Right cardiac atrium (tissue), 5 donors: Measurements from ENCODE around the gene INPP5D. TPM values are rescaled to one million over a fixed set of nuclear protein-coding genes. Genes with fewer than 3 reads are reported as not detected.
A peak's percentile ranks its signal among the peaks of the same experiment; 100 is the strongest.
"Not testable (repeated sequence)": the region's sequence is repeated elsewhere in the genome, so short reads cannot be mapped to it uniquely, and the experiment has no call there.

ENCODE experiments used
- ATAC-seq, 2 donors: fragments of 200-7000 bp; cut with Tn5 transposase; one replicate each; pipeline versions ENCODE4 v1.8.0 to v1.9.1; 2020; ENCODE audit warnings: moderate library complexity in 2 of 2, mild to moderate bottlenecking in 1 of 2
- DNase-seq, 3 donors: peaks; one replicate each; pipeline ENCODE4 v3.0.0-alpha.2; 2020
- H3K27ac ChIP-seq: one replicate; pipeline ENCODE4 v1.5.1; 2013; ENCODE audit warnings: mild to moderate bottlenecking, low read length, control low read depth, moderate library complexity
- H3K27me3 ChIP-seq: one replicate; pipeline ENCODE4 v1.6.1; 2013; ENCODE audit not compliant: control insufficient read depth, insufficient read depth
- H3K4me1 ChIP-seq: one replicate; pipeline ENCODE4 v1.6.1; 2013; ENCODE audit warnings: low read length; ENCODE audit not compliant: control insufficient read depth, insufficient read depth
- H3K4me3 ChIP-seq: one replicate; pipeline ENCODE4 v1.5.1; 2013; ENCODE audit warnings: low read length, control low read depth
- H3K9me3 ChIP-seq: one replicate; pipeline ENCODE4 v1.6.1; 2013; ENCODE audit warnings: low read length; ENCODE audit not compliant: control insufficient read depth
- WGBS: extraction: QIAGEN DNeasy Blood & Tissue Kit; methylation state at CpG from one replicate; pipeline ENCODE4 v1.1.7; 2013; 5-methylcytosine and 5-hydroxymethylcytosine counted together
- intact Hi-C, 4 donors: fragments of 100-400 bp; cut with DNase I; formaldehyde crosslinking; loops; one replicate each; pipeline versions ENCODE4 v1.11.0 to v1.14.0; 2022 to 2023
- polyA plus RNA-seq: library from polyadenylated mRNA; stranded (reverse); fragments of 200-250 nt; gene quantifications from one replicate; pipeline ENCODE4 v1.2.3, GENCODE V29; 2013
- total RNA-seq, 4 donors: library from RNA; stranded (reverse); fragmentation: NEBNext Ultra II Directional; extraction: Animal tissue kit (Norgen Biotek cat#: 25700); gene quantifications; one replicate each; pipeline ENCODE4 v1.2.1, GENCODE V29; 2021
- donor health status: healthy with polysubstance abuse.
- donor health status: DM: no; HTN: yes; CAD: no.
- donor health status: DM: no; HTN: no; CAD: no.
- donor health status: DM: no; HTN: yes; CAD: no; lungs with severe emphysema.
- donor health status: DM: yes; HTN: yes; CAD: no.

The INPP5D gene
- total and polyA plus RNA-seq, 5 donors, result 3.6 to 7.8 (median 6.9) TPM

GRCh38 chr2:233120459-233120858 is 60.3 kb downstream of the INPP5D start:
- DNase-seq, result no peak
- Histone ChIP-seq H3K9me3 (no peaks in the 10 kb centered on the region), H3K4me1 (no peaks in the 10 kb centered on the region), H3K4me3 (no peak overlapping the region), H3K27me3 (no peaks in the 10 kb centered on the region), H3K27ac (no peak overlapping the region)
- no peak for ATAC-seq
- intact Hi-C loops, result no loop called here
- WGBS, result 90% methylated on average over 2 of the region's 2 CpGs

- Histone ChIP-seq H3K9me3 (no peaks in the 10 kb centered on the region), H3K27ac (no peak overlapping the region), H3K4me3 (no peak overlapping the region), H3K27me3 (no peaks in the 10 kb centered on the region), H3K4me1 (no peaks in the 10 kb centered on the region)
- intact Hi-C loops, result no loop called here
- DNase-seq (no peak), ATAC-seq (no peak)
- 86% methylated on average over 13 of the region's 13 CpGs for WGBS
These were observed 61.7 kb downstream of the INPP5D start for GRCh38 chr2:233121856-233122255.

- H3K27me3 ChIP-seq, result no peaks in the 10 kb centered on the region
- no peak overlapping the region for H3K4me3 ChIP-seq
- intact Hi-C loops, result no loop called here
- no peaks in the 10 kb centered on the region for H3K4me1 ChIP-seq
- no peak for ATAC-seq
- no peaks in the 10 kb centered on the region for H3K9me3 ChIP-seq
- DNase-seq, result no peak
- WGBS, result 96% methylated on average over 5 of the region's 5 CpGs
- no peak overlapping the region for H3K27ac ChIP-seq
These were observed 62.4 kb downstream of the INPP5D start for GRCh38 chr2:233122541-233122940.

- DNase-seq, H3K4me3 ChIP-seq, H3K9me3 ChIP-seq, ATAC-seq, H3K4me1 ChIP-seq, H3K27me3 ChIP-seq, H3K27ac ChIP-seq, intact Hi-C loops: not testable (repeated sequence)
- 71% methylated on average over 2 of the region's 2 CpGs for WGBS
These were observed 63.4 kb downstream of the INPP5D start for GRCh38 chr2:233123576-233123975.

GRCh38 chr2:233124421-233125080 is 64.4 kb downstream of the INPP5D start:
- Histone ChIP-seq H3K27me3 (no peaks in the 10 kb centered on the region), H3K4me3 (no peak overlapping the region), H3K4me1 (no peaks in the 10 kb centered on the region), H3K27ac (no peak overlapping the region), H3K9me3 (no peaks in the 10 kb centered on the region)
- DNase-seq (no peak), ATAC-seq (peak in 1 of 2 donors; percentile 36)
- intact Hi-C loops, result no loop called here
- 84% methylated on average over 21 of the region's 21 CpGs for WGBS

GRCh38 chr2:233125455-233126065 is 65.4 kb downstream of the INPP5D start:
- 93% methylated on average over 20 of the region's 20 CpGs for WGBS
- DNase-seq (no peak), ATAC-seq (no peak)
- no peak overlapping the region for H3K4me3 ChIP-seq
- H3K9me3 ChIP-seq, result no peaks in the 10 kb centered on the region
- intact Hi-C loops, result no loop called here
- no peak overlapping the region for H3K27ac ChIP-seq
- no peaks in the 10 kb centered on the region for H3K4me1 ChIP-seq
- no peaks in the 10 kb centered on the region for H3K27me3 ChIP-seq

- no peaks in the 10 kb centered on the region for H3K9me3 ChIP-seq
- DNase-seq, result no peak
- no peak overlapping the region for H3K4me3 ChIP-seq
- no peaks in the 10 kb centered on the region for H3K27me3 ChIP-seq
- peaks cover 5% of the 10 kb centered on the region for H3K4me1 ChIP-seq
- no peak for ATAC-seq
- no peak overlapping the region for H3K27ac ChIP-seq
- intact Hi-C loops, result no loop called here
- WGBS, result 48% methylated on average over 9 of the region's 9 CpGs
These were observed 69.3 kb downstream of the INPP5D start for GRCh38 chr2:233129351-233129978.

GRCh38 chr2:233130024-233130423 is 69.9 kb downstream of the INPP5D start:
- DNase-seq (no peak), ATAC-seq (no peak)
- Histone ChIP-seq H3K27me3 (no peaks in the 10 kb centered on the region), H3K4me3 (no peak overlapping the region), H3K27ac (no peak overlapping the region), H3K4me1 (peaks cover 5% of the 10 kb centered on the region), H3K9me3 (no peaks in the 10 kb centered on the region)
- intact Hi-C loops, result no loop called here
- WGBS, result 83% methylated on average over 6 of the region's 6 CpGs

- WGBS, result 73% methylated on average over 7 of the region's 7 CpGs
- no peak overlapping the region for H3K27ac ChIP-seq
- no peaks in the 10 kb centered on the region for H3K9me3 ChIP-seq
- no peak overlapping the region for H3K4me3 ChIP-seq
- DNase-seq, result no peak
- intact Hi-C loops, result no loop called here
- no peaks in the 10 kb centered on the region for H3K27me3 ChIP-seq
- ATAC-seq, result no peak
- H3K4me1 ChIP-seq, result peaks cover 5% of the 10 kb centered on the region
These were observed 70.4 kb downstream of the INPP5D start for GRCh38 chr2:233130481-233131020.

- no peak for DNase-seq
- Histone ChIP-seq H3K4me1 (peaks cover 5% of the 10 kb centered on the region), H3K27me3 (no peaks in the 10 kb centered on the region), H3K4me3 (no peak overlapping the region), H3K27ac (no peak overlapping the region), H3K9me3 (no peaks in the 10 kb centered on the region)
- intact Hi-C loops, result no loop called here
- WGBS, result 67% methylated on average over 9 of the region's 9 CpGs
- peak in 1 of 2 donors; percentile 23 for ATAC-seq
These were observed 72.0 kb downstream of the INPP5D start for GRCh38 chr2:233131936-233132720.

GRCh38 chr2:233133239-233133638 is 73.1 kb downstream of the INPP5D start:
- Histone ChIP-seq H3K27ac (no peak overlapping the region), H3K9me3 (no peaks in the 10 kb centered on the region), H3K27me3 (no peaks in the 10 kb centered on the region), H3K4me3 (no peak overlapping the region), H3K4me1 (peaks cover 5% of the 10 kb centered on the region)
- no peak for DNase-seq
- WGBS, result 38% methylated on average over 1 of the region's 1 CpG
- intact Hi-C loops, result no loop called here
- ATAC-seq, result peak; percentile 46 to 50
